HepG2 (cell line): Measurements from ENCODE around the gene GLRX2. TPM values are rescaled to one million over a fixed set of nuclear protein-coding genes. Genes with fewer than 3 reads are reported as not detected.

Source experiments
- ATAD3A ChIP-seq: sonication (generic); formaldehyde crosslinking; IDR thresholded peaks from 2 replicates; pipeline ENCODE4 v1.4.0; 2020; ENCODE audit warnings: missing genetic modification reagents
- HDAC2 ChIP-seq: sonication (generic); formaldehyde crosslinking; IDR thresholded peaks from 2 replicates; pipeline ENCODE4 v1.4.0; 2020; ENCODE audit warnings: missing genetic modification reagents
- MATR3 ChIP-seq: sonication (generic); formaldehyde crosslinking; IDR thresholded peaks from 2 replicates; pipeline ENCODE4 v1.4.0; 2020; ENCODE audit warnings: missing genetic modification reagents
- MAZ ChIP-seq, 2 experiments: sonication (generic) in 1 of 2; formaldehyde crosslinking in 1 of 2; IDR thresholded peaks; 2 replicates each; pipeline versions ENCODE4 v1.5.0 to v1.6.1; 2012 to 2020; ENCODE audit warnings: low read depth in 2 of 2, mild to moderate bottlenecking in 2 of 2, borderline replicate concordance in 1 of 2, improper control_type of control experiment in 1 of 2, low read length in 1 of 2, missing genetic modification reagents in 1 of 2, moderate library complexity in 1 of 2
- MBNL3 ChIP-seq: fragments of 250-450 bp; sonication (Bioruptor Pico); conservative IDR thresholded peaks from 2 replicates; pipeline ENCODE4 v1.8.0; 2022; ENCODE audit warnings: mild to moderate bottlenecking, inconsistent platforms
- MED8 ChIP-seq: sonication (generic); formaldehyde crosslinking; IDR thresholded peaks from 2 replicates; pipeline ENCODE4 v1.8.1; 2023; ENCODE audit warnings: mild to moderate bottlenecking, missing genetic modification reagents; ENCODE audit not compliant: insufficient replicate concordance
- NFYC ChIP-seq: IDR thresholded peaks from 2 replicates; pipeline ENCODE4 v1.6.1; 2016; ENCODE audit warnings: missing genetic modification reagents, missing compliant biosample characterization
- ZNF205 ChIP-seq: IDR thresholded peaks from 2 replicates; pipeline ENCODE4 v1.6.1; 2018; ENCODE audit warnings: missing biosample characterization, missing genetic modification reagents
- ZNF264 ChIP-seq: sonication (generic); formaldehyde crosslinking; IDR thresholded peaks from 2 replicates; pipeline ENCODE4 v1.4.0; 2020; ENCODE audit warnings: missing genetic modification reagents
- ZNF292 ChIP-seq: sonication (generic); formaldehyde crosslinking; IDR thresholded peaks from 2 replicates; pipeline ENCODE4 v1.8.1; 2022; ENCODE audit warnings: mild to moderate bottlenecking, low read depth, missing genetic modification reagents, borderline replicate concordance
- ZNF569 ChIP-seq: sonication (generic); formaldehyde crosslinking; IDR thresholded peaks from 2 replicates; pipeline ENCODE4 v1.5.0; 2020; ENCODE audit warnings: mild to moderate bottlenecking, missing genetic modification reagents, moderate library complexity, borderline replicate concordance
- ZNF598 ChIP-seq: sonication (generic); formaldehyde crosslinking; IDR thresholded peaks from 2 replicates; pipeline ENCODE4 v1.5.1; 2020; ENCODE audit warnings: mild to moderate bottlenecking, missing genetic modification reagents, borderline replicate concordance
- polyA plus RNA-seq, 8 experiments: library from polyadenylated mRNA; depleted of rRNA in 3 of 8; stranded (reverse) in 7 of 8; unstranded in 1 of 8; fragments of >200 nt; fragmentation: Illumina TruSeq in 4 of 8; extraction: Trizol in 4 of 8; gene quantifications; 2 replicates each; pipeline versions ENCODE4 v1.2.1 to v1.2.3, GENCODE V29; 2011 to 2016; ENCODE audit warnings: low read depth in 4 of 8, missing spikeins in 1 of 8, mixed read lengths in 1 of 8; ENCODE audit not compliant: insufficient read depth in 1 of 8
- total RNA-seq, 5 experiments: library from RNA; depleted of rRNA; stranded (reverse); fragments of >200 nt; fragmentation: Illumina TruSeq; extraction: Trizol; gene quantifications; 2 replicates each; pipeline ENCODE4 v1.2.3, GENCODE V29; 2016; ENCODE audit warnings: low read depth in 1 of 5
- TF ChIP-seq, protein P1 (sequence below): IDR thresholded peaks from 2 replicates; pipeline ENCODE4 v1.6.1; 2016; ENCODE audit warnings: low read depth, missing genetic modification reagents, missing compliant biosample characterization
- TF ChIP-seq, protein P2 (sequence below): sonication (generic); formaldehyde crosslinking; IDR thresholded peaks from 2 replicates; pipeline ENCODE4 v1.5.1; 2020; ENCODE audit warnings: mild to moderate bottlenecking, missing genetic modification reagents, borderline replicate concordance

GLRX2 gene
- total and polyA plus RNA-seq, 2 of the 13 experiments (the other 11 are each of a cell fraction or from before 2014, with no cell fraction given) = 11.9 to 39.0 TPM

DNA sequence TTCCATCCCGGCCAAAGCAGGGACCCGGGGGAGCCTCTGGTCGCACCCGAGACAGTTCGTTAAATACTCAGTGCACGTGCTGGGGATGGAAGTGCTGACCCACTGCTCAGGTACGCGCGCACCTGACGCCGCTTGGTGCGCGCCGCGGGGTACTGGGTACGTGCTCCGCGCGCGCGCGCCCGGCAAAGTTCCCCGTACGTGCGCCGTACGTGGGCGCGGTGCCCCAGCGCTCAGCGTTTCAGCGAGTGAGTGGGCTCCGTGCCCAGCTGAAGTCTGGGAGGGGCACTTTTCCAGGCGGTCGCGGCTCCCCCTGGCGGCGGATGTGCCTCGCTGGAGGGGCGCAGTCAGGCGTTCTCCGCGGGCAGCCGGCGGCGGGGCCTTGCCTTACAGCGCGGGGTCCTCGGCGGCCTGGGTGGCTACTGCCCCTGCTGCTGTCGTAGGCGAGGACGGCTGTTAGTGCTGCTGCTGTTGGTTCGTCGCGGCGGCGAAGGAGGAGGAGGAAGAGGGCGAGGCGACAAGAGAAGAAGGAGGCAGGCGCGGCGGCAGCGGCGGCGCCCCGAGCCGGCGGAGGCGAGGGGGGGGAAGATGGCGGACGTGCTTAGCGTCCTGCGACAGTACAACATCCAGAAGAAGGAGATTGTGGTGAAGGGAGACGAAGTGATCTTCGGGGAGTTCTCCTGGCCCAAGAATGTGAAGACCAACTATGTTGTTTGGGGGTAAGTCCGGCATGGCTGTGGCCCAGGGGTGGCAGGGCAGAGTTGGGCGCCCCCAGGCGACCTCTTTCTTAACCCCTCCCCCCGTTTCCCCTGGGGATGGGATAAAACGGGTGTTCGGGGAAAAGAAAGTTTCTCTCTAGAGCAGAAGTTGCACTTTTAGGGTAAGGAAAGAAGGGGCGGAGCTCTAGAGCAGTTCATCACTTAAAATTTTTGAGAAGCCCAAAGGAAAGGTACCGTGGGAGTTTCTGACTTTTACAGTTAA, 16.7 kb upstream of the GLRX2 start, which contains the start of gene CDC73 (continued):
- TF ChIP-seq MBNL3 = no peak
- TF ChIP-seq ZNF569 (CRISPR knock-in tag) = no peak
- peak; percentile 90 for TF ChIP-seq MAZ (IDR thresholded peaks at IDR 0.05; ENCODE audit: borderline replicate concordance, low read depth, low read length)
- peak; percentile 100 for TF ChIP-seq MAZ (CRISPR knock-in tag; IDR thresholded peaks at IDR 0.05; ENCODE audit: low read depth)
- TF ChIP-seq ZNF264 (CRISPR knock-in tag) = peak; percentile 41; the same call in 1 of the 2 replicates
- TF ChIP-seq, protein P1, sequence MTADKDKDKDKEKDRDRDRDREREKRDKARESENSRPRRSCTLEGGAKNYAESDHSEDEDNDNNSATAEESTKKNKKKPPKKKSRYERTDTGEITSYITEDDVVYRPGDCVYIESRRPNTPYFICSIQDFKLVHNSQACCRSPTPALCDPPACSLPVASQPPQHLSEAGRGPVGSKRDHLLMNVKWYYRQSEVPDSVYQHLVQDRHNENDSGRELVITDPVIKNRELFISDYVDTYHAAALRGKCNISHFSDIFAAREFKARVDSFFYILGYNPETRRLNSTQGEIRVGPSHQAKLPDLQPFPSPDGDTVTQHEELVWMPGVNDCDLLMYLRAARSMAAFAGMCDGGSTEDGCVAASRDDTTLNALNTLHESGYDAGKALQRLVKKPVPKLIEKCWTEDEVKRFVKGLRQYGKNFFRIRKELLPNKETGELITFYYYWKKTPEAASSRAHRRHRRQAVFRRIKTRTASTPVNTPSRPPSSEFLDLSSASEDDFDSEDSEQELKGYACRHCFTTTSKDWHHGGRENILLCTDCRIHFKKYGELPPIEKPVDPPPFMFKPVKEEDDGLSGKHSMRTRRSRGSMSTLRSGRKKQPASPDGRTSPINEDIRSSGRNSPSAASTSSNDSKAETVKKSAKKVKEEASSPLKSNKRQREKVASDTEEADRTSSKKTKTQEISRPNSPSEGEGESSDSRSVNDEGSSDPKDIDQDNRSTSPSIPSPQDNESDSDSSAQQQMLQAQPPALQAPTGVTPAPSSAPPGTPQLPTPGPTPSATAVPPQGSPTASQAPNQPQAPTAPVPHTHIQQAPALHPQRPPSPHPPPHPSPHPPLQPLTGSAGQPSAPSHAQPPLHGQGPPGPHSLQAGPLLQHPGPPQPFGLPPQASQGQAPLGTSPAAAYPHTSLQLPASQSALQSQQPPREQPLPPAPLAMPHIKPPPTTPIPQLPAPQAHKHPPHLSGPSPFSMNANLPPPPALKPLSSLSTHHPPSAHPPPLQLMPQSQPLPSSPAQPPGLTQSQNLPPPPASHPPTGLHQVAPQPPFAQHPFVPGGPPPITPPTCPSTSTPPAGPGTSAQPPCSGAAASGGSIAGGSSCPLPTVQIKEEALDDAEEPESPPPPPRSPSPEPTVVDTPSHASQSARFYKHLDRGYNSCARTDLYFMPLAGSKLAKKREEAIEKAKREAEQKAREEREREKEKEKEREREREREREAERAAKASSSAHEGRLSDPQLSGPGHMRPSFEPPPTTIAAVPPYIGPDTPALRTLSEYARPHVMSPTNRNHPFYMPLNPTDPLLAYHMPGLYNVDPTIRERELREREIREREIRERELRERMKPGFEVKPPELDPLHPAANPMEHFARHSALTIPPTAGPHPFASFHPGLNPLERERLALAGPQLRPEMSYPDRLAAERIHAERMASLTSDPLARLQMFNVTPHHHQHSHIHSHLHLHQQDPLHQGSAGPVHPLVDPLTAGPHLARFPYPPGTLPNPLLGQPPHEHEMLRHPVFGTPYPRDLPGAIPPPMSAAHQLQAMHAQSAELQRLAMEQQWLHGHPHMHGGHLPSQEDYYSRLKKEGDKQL = no peak
- peak; percentile 91; the same call in 1 of the 2 replicates for TF ChIP-seq ZNF598 (CRISPR knock-in tag)
- no peak for TF ChIP-seq ATAD3A
- TF ChIP-seq HDAC2 = peak; percentile 88
- TF ChIP-seq NFYC = peak; percentile 49; the same call in 1 of the 2 replicates
- peak; percentile 70 for TF ChIP-seq ZNF292 (CRISPR knock-in tag)
- peak; percentile 90 for TF ChIP-seq MED8 (CRISPR knock-in tag)
- no peak for TF ChIP-seq MATR3 (CRISPR knock-in tag)
- TF ChIP-seq, protein P2, sequence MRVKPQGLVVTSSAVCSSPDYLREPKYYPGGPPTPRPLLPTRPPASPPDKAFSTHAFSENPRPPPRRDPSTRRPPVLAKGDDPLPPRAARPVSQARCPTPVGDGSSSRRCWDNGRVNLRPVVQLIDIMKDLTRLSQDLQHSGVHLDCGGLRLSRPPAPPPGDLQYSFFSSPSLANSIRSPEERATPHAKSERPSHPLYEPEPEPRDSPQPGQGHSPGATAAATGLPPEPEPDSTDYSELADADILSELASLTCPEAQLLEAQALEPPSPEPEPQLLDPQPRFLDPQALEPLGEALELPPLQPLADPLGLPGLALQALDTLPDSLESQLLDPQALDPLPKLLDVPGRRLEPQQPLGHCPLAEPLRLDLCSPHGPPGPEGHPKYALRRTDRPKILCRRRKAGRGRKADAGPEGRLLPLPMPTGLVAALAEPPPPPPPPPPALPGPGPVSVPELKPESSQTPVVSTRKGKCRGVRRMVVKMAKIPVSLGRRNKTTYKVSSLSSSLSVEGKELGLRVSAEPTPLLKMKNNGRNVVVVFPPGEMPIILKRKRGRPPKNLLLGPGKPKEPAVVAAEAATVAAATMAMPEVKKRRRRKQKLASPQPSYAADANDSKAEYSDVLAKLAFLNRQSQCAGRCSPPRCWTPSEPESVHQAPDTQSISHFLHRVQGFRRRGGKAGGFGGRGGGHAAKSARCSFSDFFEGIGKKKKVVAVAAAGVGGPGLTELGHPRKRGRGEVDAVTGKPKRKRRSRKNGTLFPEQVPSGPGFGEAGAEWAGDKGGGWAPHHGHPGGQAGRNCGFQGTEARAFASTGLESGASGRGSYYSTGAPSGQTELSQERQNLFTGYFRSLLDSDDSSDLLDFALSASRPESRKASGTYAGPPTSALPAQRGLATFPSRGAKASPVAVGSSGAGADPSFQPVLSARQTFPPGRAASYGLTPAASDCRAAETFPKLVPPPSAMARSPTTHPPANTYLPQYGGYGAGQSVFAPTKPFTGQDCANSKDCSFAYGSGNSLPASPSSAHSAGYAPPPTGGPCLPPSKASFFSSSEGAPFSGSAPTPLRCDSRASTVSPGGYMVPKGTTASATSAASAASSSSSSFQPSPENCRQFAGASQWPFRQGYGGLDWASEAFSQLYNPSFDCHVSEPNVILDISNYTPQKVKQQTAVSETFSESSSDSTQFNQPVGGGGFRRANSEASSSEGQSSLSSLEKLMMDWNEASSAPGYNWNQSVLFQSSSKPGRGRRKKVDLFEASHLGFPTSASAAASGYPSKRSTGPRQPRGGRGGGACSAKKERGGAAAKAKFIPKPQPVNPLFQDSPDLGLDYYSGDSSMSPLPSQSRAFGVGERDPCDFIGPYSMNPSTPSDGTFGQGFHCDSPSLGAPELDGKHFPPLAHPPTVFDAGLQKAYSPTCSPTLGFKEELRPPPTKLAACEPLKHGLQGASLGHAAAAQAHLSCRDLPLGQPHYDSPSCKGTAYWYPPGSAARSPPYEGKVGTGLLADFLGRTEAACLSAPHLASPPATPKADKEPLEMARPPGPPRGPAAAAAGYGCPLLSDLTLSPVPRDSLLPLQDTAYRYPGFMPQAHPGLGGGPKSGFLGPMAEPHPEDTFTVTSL (CRISPR knock-in tag) = peak; percentile 14; the same call in 1 of the 2 replicates
- peak; percentile 88 for TF ChIP-seq ZNF205 (CRISPR knock-in tag)
